Measurements from ENCODE around the gene SULT1C2. TPM values are rescaled to one million over a fixed set of nuclear protein-coding genes. Genes with fewer than 3 reads are reported as not detected.

The SULT1C2 gene
- total and polyA plus RNA-seq, 10 of the 15 experiments (the other 5 are each of a cell fraction or from before 2014, with no cell fraction given), result 0.03 to 0.07 (median 0.04) TPM; not detected in 7

DNA sequence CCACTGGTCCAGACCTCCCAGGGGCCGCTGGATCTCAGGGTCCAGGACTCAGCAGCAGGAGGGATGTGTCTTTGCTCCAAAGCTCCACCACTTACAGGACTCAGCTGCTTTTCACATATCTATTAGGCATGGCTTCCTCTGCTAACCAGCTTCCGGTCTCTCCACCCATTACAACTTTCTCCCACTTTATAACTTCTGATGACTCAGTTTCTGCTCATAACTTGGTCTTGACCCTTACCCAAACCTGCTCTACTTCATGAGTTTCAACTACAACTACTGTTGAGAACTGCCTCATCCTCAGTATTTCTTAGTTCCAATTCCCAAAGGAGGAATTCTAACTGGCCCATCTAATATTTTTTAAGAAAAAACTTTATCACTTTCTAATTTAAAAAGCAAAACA lies 17.2 kb downstream of the SULT1C2 start (continued):
- TF ChIP-seq PRDM15 (CRISPR knock-in tag; IDR thresholded peaks at IDR 0.05) (no peak), NRF1 (conservative IDR thresholded peaks at IDR 0.05; ENCODE audit: low read depth, low read length) (no peak)

DNA sequence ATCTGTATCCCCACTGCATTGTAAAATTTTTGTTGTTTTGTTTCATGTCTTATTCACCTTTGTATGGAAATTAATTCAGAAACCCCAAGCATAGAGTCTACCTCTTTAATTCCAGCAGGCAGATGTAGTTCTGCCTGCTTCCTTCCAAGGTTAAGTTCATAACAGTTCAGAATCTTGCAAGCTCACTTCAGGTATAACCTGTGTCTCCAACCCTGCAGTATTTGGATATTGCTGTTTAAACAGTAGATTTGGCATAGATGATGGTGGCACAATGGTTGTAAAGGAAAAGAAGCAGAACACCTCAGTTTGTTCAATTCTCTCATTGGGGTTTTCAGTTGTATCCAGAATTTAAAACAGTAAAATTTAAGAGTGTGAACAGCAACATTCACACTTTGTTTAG lies 21.2 kb downstream of the SULT1C2 start:
- RAD21 ChIA-PET (ENCODE audit: unreplicated experiment), result no interaction called here
- SMC1A ChIA-PET (ENCODE audit: uncharacterized antibody, unreplicated experiment), result no interaction called here
- no peak overlapping the region for H3K27ac ChIP-seq (ENCODE audit: control insufficient read depth, insufficient read depth)
- H4K20me1 ChIP-seq (ENCODE audit: control insufficient read depth, insufficient read depth), result no peaks in the 10 kb centered on the region
- H2AFZ ChIP-seq (ENCODE audit: control insufficient read depth, low read depth, low read length), result no peak overlapping the region
- H3K9ac ChIP-seq (ENCODE audit: control insufficient read depth, insufficient read depth, low read length), result no peak overlapping the region
- no peaks in the 10 kb centered on the region; the same call in 1 of the 2 replicates for H3K4me1 ChIP-seq (ENCODE audit: control insufficient read depth, insufficient read depth, low read length)
- in situ Hi-C loops (cut with MboI) (no loop called here), intact Hi-C loops (cut with micrococcal nuclease; ENCODE audit: unreplicated experiment) (no loop called here)
- no peak overlapping the region for H3K4me3 ChIP-seq
- DNase-seq (ENCODE audit: low read depth, low spot score) (no peak), ATAC-seq (no peak), FAIRE-seq (no peak)
- H3K27me3 ChIP-seq (replicated peaks in 1 of 2; ENCODE audit: control insufficient read depth in 2 of 2, insufficient read depth in 2 of 2, low read length in 1 of 2), result no peaks in the 10 kb centered on the region
- CTCF ChIA-PET, result interaction anchor here (0.6 kb wide), 2 partner anchors 92 to 1441 kb away, joined by 3 to 4 read pairs; no protein-coding TSS in a partner anchor
- no peaks in the 10 kb centered on the region for H3K36me3 ChIP-seq (ENCODE audit: control insufficient read depth in 2 of 2, insufficient read depth in 2 of 2, low read length in 1 of 2)
- H3K9me3 ChIP-seq (replicated peaks; ENCODE audit: control insufficient read depth, insufficient read depth, low read length), result no peaks in the 10 kb centered on the region; the same call in 2 of the 3 replicates
- H3K79me2 ChIP-seq (ENCODE audit: control insufficient read depth, insufficient read depth, low read length), result no peaks in the 10 kb centered on the region
- POLR2A ChIA-PET, result no interaction called here
- no peak overlapping the region for H3K4me2 ChIP-seq (ENCODE audit: control insufficient read depth, insufficient read depth)
- TF ChIP-seq ZBTB40 (IDR thresholded peaks at IDR 0.05; ENCODE audit: borderline replicate concordance) (no peak), KAT2A (conservative IDR thresholded peaks at IDR 0.05; ENCODE audit: control insufficient read depth, low read depth, low read length) (no peak), EGR1 (IDR thresholded peaks at IDR 0.05; ENCODE audit: borderline replicate concordance in 1 of 2, low read depth in 2 of 2, low read length in 2 of 2) (no peak)
- BruUV-seq (replicated peaks), result no TSS peak
